Tibial nerve (tissue), 4 donors: ENCODE measurements around the gene GOLGA6L7. TPM values are rescaled to one million over a fixed set of nuclear protein-coding genes. Genes with fewer than 3 reads are reported as not detected.

Source experiments
- DNase-seq, 2 donors: peaks; one replicate each; pipeline ENCODE4 v3.0.0-alpha.2; 2019; ENCODE audit warnings: low spot score in 2 of 2
- H3K27ac ChIP-seq, 4 donors: fragments of 200-600 bp; sonication (generic) in 3 of 4; one replicate each; pipeline ENCODE4 v1.5.1; 2017 to 2019; ENCODE audit warnings: mild to moderate bottlenecking in 1 of 4
- H3K27me3 ChIP-seq, 2 donors: fragments of 200-600 bp; sonication (generic) in 1 of 2; one replicate each; pipeline versions ENCODE4 v1.5.1 to v1.6.0; 2017 to 2019
- H3K36me3 ChIP-seq, 3 donors: fragments of 200-600 bp; sonication (generic); one replicate each; pipeline ENCODE4 v1.5.1; 2018 to 2019
- H3K4me1 ChIP-seq, 4 donors: fragments of 200-600 bp; sonication (generic) in 3 of 4; one replicate each; pipeline ENCODE4 v1.5.1; 2017 to 2019
- H3K4me3 ChIP-seq, 4 donors: fragments of 200-600 bp; sonication (generic) in 3 of 4; one replicate each; pipeline ENCODE4 v1.5.1; 2017 to 2019; ENCODE audit warnings: mild to moderate bottlenecking in 1 of 4, moderate library complexity in 1 of 4
- H3K9me3 ChIP-seq, 4 donors: fragments of 200-600 bp; sonication (generic) in 3 of 4; one replicate each; pipeline ENCODE4 v1.5.1; 2017 to 2019
- CTCF ChIP-seq, 5 experiments: fragments of 200-600 bp in 3 of 5; fragments of 450-650 bp in 2 of 5; sonication (generic) in 3 of 5; IDR thresholded peaks; one replicate each; pipeline ENCODE4 v1.5.1; 2016 to 2019; ENCODE audit warnings: antibody characterized with exemption in 5 of 5, mild to moderate bottlenecking in 3 of 5, moderate library complexity in 2 of 5
- EP300 ChIP-seq, 2 donors: sonication (generic); formaldehyde crosslinking; IDR thresholded peaks; one replicate each; pipeline ENCODE4 v1.6.1; 2017; ENCODE audit warnings: antibody characterized with exemption in 2 of 2, mild to moderate bottlenecking in 1 of 2
- POLR2A ChIP-seq, 2 donors: fragments of 450-650 bp; IDR thresholded peaks; one replicate each; pipeline ENCODE4 v1.6.1; 2017; ENCODE audit warnings: antibody characterized with exemption in 2 of 2, mild to moderate bottlenecking in 2 of 2, moderate library complexity in 2 of 2
- WGBS, 2 donors: methylation state at CpG; one replicate each; pipeline ENCODE4 v1.1.5; 2018; 5-methylcytosine and 5-hydroxymethylcytosine counted together
- total RNA-seq, 4 donors: library from RNA; depleted of rRNA; stranded (reverse); fragments of >200 nt; gene quantifications; one replicate each; pipeline ENCODE4 v1.1.0, GENCODE V29; 2016

GOLGA6L7 gene
- total RNA-seq, 4 donors from 2014 or later = not detected

GRCh38 chr15:28876131-28876844 lies 27.8 kb upstream of the GOLGA6L7 start:
- Histone ChIP-seq H3K4me3 (no peak overlapping the region), H3K27me3 (no peaks in the 10 kb centered on the region), H3K36me3 (no peaks in the 10 kb centered on the region), H3K9me3 (peaks cover 0 to 10% (median 0%) of the 10 kb centered on the region in 4 donors), H3K27ac (no peak overlapping the region), H3K4me1 (no peaks in the 10 kb centered on the region)
- no peak for DNase-seq
- 40 to 55% methylated on average over 14 of the region's 14 CpGs for whole genome bisulfite sequencing, 2 donors
- no peak for TF ChIP-seq CTCF (IDR thresholded peaks at IDR 0.05)

GRCh38 chr15:28875461-28876000 lies 27.1 kb upstream of the GOLGA6L7 start:
- TF ChIP-seq POLR2A (IDR thresholded peaks at IDR 0.05) = no peak
- no peak for TF ChIP-seq EP300 (IDR thresholded peaks at IDR 0.05)
- no peak for TF ChIP-seq CTCF (IDR thresholded peaks at IDR 0.05)
- Histone ChIP-seq H3K27me3 (no peaks in the 10 kb centered on the region), H3K36me3 (no peaks in the 10 kb centered on the region), H3K4me1 (no peaks in the 10 kb centered on the region), H3K9me3 (peaks cover 0 to 15% (median 0%) of the 10 kb centered on the region in 4 donors), H3K4me3 (no peak overlapping the region), H3K27ac (no peak overlapping the region)
- WGBS, 2 donors = 89% methylated on average over 4 of the region's 4 CpGs
- no peak for DNase-seq

GRCh38 chr15:28873585-28874190 lies 25.2 kb upstream of the GOLGA6L7 start:
- no peaks in the 10 kb centered on the region for H3K27me3 ChIP-seq
- TF ChIP-seq EP300 (IDR thresholded peaks at IDR 0.05) = no peak
- TF ChIP-seq CTCF (IDR thresholded peaks at IDR 0.05) = no peak
- no peak for TF ChIP-seq POLR2A (IDR thresholded peaks at IDR 0.05)
- no peaks in the 10 kb centered on the region for H3K36me3 ChIP-seq
- DNase-seq = no peak
- H3K9me3 ChIP-seq = peaks cover 0 to 21% (median 0%) of the 10 kb centered on the region in 4 donors
- no peak overlapping the region for H3K27ac ChIP-seq
- WGBS, 2 donors = 67 to 75% methylated on average over 10 of the region's 10 CpGs
- H3K4me1 ChIP-seq = no peaks in the 10 kb centered on the region
- no peak overlapping the region for H3K4me3 ChIP-seq

- no peak for DNase-seq
- H3K36me3 ChIP-seq = no peaks in the 10 kb centered on the region
- H3K9me3 ChIP-seq = peaks cover 0 to 27% (median 0%) of the 10 kb centered on the region in 4 donors
- no peaks in the 10 kb centered on the region for H3K27me3 ChIP-seq
- H3K4me1 ChIP-seq = no peaks in the 10 kb centered on the region
- WGBS, 2 donors = 91 to 92% methylated on average over 5 of the region's 5 CpGs
- no peak overlapping the region for H3K27ac ChIP-seq
- TF ChIP-seq EP300 (IDR thresholded peaks at IDR 0.05) (no peak), CTCF (IDR thresholded peaks at IDR 0.05) (no peak), POLR2A (IDR thresholded peaks at IDR 0.05) (no peak)
- H3K4me3 ChIP-seq = no peak overlapping the region
These were observed 24.6 kb upstream of the GOLGA6L7 start for GRCh38 chr15:28873006-28873405.

DNA sequence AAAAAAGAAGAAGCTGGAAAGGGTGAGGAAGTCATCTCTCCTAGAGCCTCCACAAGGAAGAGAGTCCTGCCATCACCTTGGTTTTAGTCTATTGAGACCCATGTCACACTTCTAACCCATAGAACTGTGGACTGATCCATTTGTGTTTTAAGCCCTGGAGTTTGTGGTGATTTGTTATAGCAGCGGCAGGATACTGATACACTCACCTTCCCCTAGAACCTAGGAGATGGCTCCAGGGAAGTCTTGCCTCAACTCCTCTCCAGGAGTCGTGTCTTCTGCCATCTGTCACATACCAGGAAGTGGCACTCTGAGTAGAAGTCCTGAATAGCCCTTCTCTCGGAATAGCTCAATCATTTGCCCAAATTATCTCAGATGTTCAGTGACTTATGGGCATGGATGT lies 22.7 kb upstream of the GOLGA6L7 start:
- H3K27ac ChIP-seq = no peak overlapping the region
- no peaks in the 10 kb centered on the region for H3K4me1 ChIP-seq
- 89 to 90% methylated on average over 3 of the region's 3 CpGs for WGBS, 2 donors
- TF ChIP-seq POLR2A (IDR thresholded peaks at IDR 0.05) (no peak), CTCF (IDR thresholded peaks at IDR 0.05) (no peak), EP300 (IDR thresholded peaks at IDR 0.05) (no peak)
- DNase-seq = no peak
- H3K27me3 ChIP-seq = no peaks in the 10 kb centered on the region
- no peak overlapping the region for H3K4me3 ChIP-seq
- H3K9me3 ChIP-seq = peaks cover 0 to 38% (median 0%) of the 10 kb centered on the region in 4 donors
- no peaks in the 10 kb centered on the region for H3K36me3 ChIP-seq
